WTC11 (cell line): Measurements from ENCODE around the gene PLIN5. TPM values are rescaled to one million over a fixed set of nuclear protein-coding genes. Genes with fewer than 3 reads are reported as not detected.
A peak's percentile ranks its signal among the peaks of the same experiment; 100 is the strongest.

Source experiments
- ATAC-seq: fragments of 200-7000 bp; cut with Tn5 transposase; 2 replicates; pipeline ENCODE4 v1.10.0; 2021; ENCODE audit warnings: mild to moderate bottlenecking, moderate library complexity
- CTCF ChIA-PET: fragments of 300-600 bp; sonication (Branson Sonifier 250); formaldehyde crosslinking; loops from one replicate; lab custom pipeline; 2021; ENCODE audit warnings: antibody characterized with exemption; lab: Charles Lee
- POLR2A ChIA-PET: fragments of 350-600 bp; sonication (Branson Sonifier 250); formaldehyde crosslinking; loops from one replicate; lab custom pipeline; 2021; ENCODE audit warnings: antibody characterized with exemption; lab: Charles Lee
- DNase-seq: peaks from one replicate; pipeline ENCODE4 v3.0.0; 2021; ENCODE audit warnings: low spot score
- H3K27ac Mint-ChIP-seq: 2 replicates; pipeline ENCODE4 v1.8.0; 2021; ENCODE audit warnings: mixed read lengths
- H3K27me3 Mint-ChIP-seq: 2 replicates; pipeline ENCODE4 v1.8.0; 2021; ENCODE audit warnings: low read depth, mild to moderate bottlenecking, moderate library complexity, mixed read lengths
- H3K36me3 Mint-ChIP-seq: 2 replicates; pipeline ENCODE4 v1.8.0; 2021; ENCODE audit warnings: mixed read lengths
- H3K4me1 Mint-ChIP-seq: 2 replicates; pipeline ENCODE4 v1.8.0; 2022; ENCODE audit warnings: mixed read lengths
- H3K4me3 Mint-ChIP-seq: 2 replicates; pipeline ENCODE4 v1.8.0; 2021; ENCODE audit warnings: mild to moderate bottlenecking, moderate library complexity, mixed read lengths
- H3K9me3 Mint-ChIP-seq: 2 replicates; pipeline ENCODE4 v1.8.0; 2021; ENCODE audit warnings: mixed read lengths
- FOXJ3 ChIP-seq: sonication (generic); formaldehyde crosslinking; IDR thresholded peaks from 2 replicates; pipeline ENCODE4 v1.9.0; 2021; ENCODE audit warnings: missing genetic modification reagents, mild to moderate bottlenecking, borderline replicate concordance
- NFYB ChIP-seq: sonication (generic); formaldehyde crosslinking; conservative IDR thresholded peaks from 2 replicates; pipeline ENCODE4 v1.8.0; 2022; ENCODE audit warnings: low read depth, missing genetic modification reagents
- TEAD4 ChIP-seq: sonication (generic); formaldehyde crosslinking; IDR thresholded peaks from 2 replicates; pipeline ENCODE4 v1.8.0; 2022; ENCODE audit warnings: mild to moderate bottlenecking, missing genetic modification reagents
- ZNF121 ChIP-seq: sonication (generic); formaldehyde crosslinking; IDR thresholded peaks from 2 replicates; pipeline ENCODE4 v1.8.0; 2023; ENCODE audit warnings: missing genetic modification reagents
- ZNF423 ChIP-seq: fragments of 250-450 bp; sonication (Bioruptor Pico); IDR thresholded peaks from 2 replicates; pipeline ENCODE4 v2.1.2; 2022; ENCODE audit warnings: mild to moderate bottlenecking, moderate library complexity
- total RNA-seq: library from RNA; stranded (reverse); gene quantifications from 3 replicates; pipeline ENCODE4 v1.2.3, GENCODE V29; 2021
- TF ChIP-seq, protein P1 (sequence below): fragments of 250-450 bp; sonication (Bioruptor Pico); conservative IDR thresholded peaks from 2 replicates; pipeline ENCODE4 v1.9.0; 2021; ENCODE audit warnings: mild to moderate bottlenecking
- TF ChIP-seq, protein P2 (sequence below): sonication (generic); formaldehyde crosslinking; conservative IDR thresholded peaks from 2 replicates; pipeline ENCODE4 v1.8.1; 2022; ENCODE audit warnings: mild to moderate bottlenecking, missing genetic modification reagents
- TF ChIP-seq, protein P3 (sequence below): sonication (generic); formaldehyde crosslinking; IDR thresholded peaks from 2 replicates; pipeline ENCODE4 v1.8.0; 2023; ENCODE audit warnings: missing genetic modification reagents
- TF ChIP-seq, protein P4 (sequence below): fragments of 250-450 bp; sonication (Bioruptor Pico); IDR thresholded peaks from 2 replicates; pipeline ENCODE4 v1.9.0; 2021; ENCODE audit warnings: mild to moderate bottlenecking, borderline replicate concordance
- TF ChIP-seq, protein P5 (sequence below): fragments of 250-450 bp; sonication (Bioruptor Pico); IDR thresholded peaks from 2 replicates; pipeline ENCODE4 v1.9.0; 2021; ENCODE audit warnings: moderate library complexity, mild to moderate bottlenecking, inconsistent platforms, borderline replicate concordance

Gene PLIN5
- total RNA-seq, 1 experiment from 2014 or later, result 3.9 TPM

DNA sequence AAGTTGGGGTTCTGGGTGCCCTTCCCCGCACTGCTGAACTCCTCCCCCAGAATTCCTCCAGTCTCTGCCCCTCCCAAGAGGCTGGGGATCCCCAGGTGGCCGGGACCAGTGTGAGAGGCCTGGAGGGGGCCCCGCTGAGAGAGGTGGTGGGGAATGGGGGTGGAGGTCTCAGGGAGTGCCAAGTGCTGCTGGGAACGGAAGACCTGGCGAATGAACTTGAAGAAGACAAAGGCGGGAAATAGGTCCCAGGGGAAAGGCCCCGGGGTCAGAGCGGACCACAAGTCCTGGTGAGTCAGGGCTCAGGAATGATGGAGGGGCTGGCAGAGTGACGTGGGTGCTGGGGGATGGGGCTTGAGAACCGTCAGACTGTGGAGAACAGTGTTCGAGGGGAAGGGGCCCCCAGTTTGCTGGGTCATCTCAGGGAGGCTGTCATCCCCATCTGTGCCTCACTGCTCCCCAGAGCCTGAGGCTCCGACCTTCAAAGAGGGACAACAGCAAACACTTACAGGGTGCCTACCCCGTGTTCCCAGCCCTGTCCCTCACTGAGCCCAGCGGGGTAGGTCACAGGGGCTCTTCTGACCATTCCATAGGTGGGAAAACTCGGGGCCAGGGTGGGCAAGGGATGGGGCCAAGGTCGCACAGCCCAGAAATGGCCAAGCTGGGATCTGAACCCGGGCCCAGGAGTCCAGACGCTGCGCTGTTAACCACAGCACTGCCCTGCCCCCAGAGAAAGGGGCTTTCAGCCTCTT, 40.4 kb upstream of the PLIN5 start (continued):
- TF ChIP-seq, protein P1, sequence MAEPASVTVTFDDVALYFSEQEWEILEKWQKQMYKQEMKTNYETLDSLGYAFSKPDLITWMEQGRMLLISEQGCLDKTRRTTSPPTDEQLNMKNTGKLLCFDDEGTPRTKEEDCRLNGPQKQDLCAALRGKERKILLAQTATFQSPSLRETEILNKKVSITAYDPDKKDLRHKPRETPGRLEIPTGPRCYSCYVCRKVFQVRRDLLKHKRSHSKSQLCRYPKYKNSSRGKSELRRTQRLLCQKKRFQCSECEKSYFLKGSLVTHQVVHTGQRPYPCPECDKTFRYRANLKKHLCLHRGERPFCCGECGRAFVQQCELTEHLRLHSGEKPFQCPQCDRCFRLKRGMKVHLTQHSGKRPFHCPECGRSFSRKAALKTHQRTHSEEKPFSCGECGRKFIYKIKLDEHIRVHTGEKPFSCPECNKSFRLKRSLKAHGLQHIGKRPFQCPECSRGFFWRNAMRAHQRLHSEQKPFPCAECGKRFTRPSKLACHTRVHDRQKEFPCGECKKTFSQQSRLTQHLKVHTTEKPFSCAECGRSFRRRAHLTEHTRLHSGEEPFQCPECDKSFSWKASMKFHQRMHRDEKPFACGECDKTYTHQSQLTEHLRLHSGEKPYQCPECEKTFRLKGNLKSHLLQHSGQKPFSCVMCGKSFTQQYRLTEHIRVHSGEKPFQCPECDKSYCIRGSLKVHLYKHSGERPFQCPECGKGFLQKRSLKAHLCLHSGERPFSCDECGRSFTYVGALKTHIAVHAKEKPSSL, result no peak
- TF ChIP-seq, protein P2, sequence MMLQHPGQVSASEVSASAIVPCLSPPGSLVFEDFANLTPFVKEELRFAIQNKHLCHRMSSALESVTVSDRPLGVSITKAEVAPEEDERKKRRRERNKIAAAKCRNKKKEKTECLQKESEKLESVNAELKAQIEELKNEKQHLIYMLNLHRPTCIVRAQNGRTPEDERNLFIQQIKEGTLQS (CRISPR knock-in tag), result peak; percentile 79; the same call in 1 of the 2 replicates
- TF ChIP-seq, all 79 proteins: peak for 6

DNA sequence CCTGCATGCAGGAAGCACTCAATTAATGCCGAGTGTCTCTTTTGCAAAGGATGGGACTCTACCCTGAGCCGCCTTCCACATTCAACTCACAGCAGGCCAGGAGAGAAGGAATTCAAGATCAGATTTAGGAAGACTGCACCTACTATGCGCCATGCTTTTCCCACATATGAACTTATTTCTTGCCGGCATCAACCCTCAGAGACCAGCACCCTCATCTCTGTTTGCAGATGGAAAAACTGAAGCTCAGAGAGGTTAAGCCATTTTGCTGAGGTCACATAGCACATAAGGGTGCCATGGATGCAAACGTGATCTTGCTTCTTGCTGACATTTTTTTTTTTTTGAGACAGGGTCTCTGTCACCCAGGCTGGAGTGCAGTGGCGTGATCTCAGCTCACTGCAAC, 38.7 kb upstream of the PLIN5 start:
- ChIA-PET CTCF (interaction anchor here (1.2 to 14.6 kb wide), 6 partner anchors 12 to 63 kb away, joined by 3 to 217 read pairs (median 12); no protein-coding TSS in a partner anchor), POLR2A (no interaction called here)
- Mint-ChIP-seq H3K9me3 (no peaks in the 10 kb centered on the region), H3K27me3 (no peaks in the 10 kb centered on the region; the same call in 1 of the 2 replicates), H3K36me3 (no peaks in the 10 kb centered on the region), H3K4me3 (no peak overlapping the region), H3K27ac (no peak overlapping the region), H3K4me1 (peaks cover 21% of the 10 kb centered on the region)
- TF ChIP-seq, protein P3, sequence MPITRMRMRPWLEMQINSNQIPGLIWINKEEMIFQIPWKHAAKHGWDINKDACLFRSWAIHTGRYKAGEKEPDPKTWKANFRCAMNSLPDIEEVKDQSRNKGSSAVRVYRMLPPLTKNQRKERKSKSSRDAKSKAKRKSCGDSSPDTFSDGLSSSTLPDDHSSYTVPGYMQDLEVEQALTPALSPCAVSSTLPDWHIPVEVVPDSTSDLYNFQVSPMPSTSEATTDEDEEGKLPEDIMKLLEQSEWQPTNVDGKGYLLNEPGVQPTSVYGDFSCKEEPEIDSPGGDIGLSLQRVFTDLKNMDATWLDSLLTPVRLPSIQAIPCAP, result no peak
- DNase-seq (no peak), ATAC-seq (no peak)

DNA sequence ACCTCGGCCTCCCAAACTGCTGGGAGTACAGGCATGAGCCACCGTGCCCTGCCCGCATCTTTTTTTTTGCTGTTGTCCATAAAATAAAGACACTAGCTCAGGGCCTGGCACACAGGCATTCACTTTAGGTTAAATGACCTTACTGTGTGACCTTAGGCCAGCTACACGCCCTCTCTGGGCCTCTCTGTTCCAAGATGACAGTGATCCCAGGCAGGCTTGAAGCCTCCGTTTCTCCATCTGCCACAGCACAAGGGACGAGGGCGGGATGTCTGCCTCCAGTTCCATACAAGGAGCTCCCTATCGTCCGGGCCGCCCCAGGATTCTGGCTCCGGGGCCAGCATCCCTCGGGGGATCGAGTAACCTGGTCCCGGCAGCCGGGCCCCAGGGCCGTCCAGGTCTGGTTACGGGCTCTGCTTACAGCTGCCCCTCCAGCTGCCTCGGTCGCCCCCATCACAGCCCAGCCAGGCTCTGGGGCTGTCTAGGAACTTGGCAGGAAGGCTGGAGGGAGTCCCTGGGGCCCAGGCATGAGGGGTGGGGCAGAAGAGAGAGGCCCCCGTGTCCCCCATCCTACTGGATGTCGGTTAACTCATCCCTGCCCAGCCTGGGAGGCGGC, 36.4 kb upstream of the PLIN5 start:
- H3K9me3 Mint-ChIP-seq, result no peaks in the 10 kb centered on the region
- no peaks in the 10 kb centered on the region for H3K36me3 Mint-ChIP-seq
- ChIA-PET CTCF (interaction anchor here (0.5 to 14.6 kb wide), 8 partner anchors 9 to 66 kb away, joined by 3 to 217 read pairs (median 6); no protein-coding TSS in a partner anchor), POLR2A (no interaction called here)
- no peak overlapping the region for H3K27ac Mint-ChIP-seq
- TF ChIP-seq TEAD4 (CRISPR knock-in tag) (no peak), ZNF423 (CRISPR knock-in tag) (no peak), FOXJ3 (no peak)
- TF ChIP-seq, protein P4, sequence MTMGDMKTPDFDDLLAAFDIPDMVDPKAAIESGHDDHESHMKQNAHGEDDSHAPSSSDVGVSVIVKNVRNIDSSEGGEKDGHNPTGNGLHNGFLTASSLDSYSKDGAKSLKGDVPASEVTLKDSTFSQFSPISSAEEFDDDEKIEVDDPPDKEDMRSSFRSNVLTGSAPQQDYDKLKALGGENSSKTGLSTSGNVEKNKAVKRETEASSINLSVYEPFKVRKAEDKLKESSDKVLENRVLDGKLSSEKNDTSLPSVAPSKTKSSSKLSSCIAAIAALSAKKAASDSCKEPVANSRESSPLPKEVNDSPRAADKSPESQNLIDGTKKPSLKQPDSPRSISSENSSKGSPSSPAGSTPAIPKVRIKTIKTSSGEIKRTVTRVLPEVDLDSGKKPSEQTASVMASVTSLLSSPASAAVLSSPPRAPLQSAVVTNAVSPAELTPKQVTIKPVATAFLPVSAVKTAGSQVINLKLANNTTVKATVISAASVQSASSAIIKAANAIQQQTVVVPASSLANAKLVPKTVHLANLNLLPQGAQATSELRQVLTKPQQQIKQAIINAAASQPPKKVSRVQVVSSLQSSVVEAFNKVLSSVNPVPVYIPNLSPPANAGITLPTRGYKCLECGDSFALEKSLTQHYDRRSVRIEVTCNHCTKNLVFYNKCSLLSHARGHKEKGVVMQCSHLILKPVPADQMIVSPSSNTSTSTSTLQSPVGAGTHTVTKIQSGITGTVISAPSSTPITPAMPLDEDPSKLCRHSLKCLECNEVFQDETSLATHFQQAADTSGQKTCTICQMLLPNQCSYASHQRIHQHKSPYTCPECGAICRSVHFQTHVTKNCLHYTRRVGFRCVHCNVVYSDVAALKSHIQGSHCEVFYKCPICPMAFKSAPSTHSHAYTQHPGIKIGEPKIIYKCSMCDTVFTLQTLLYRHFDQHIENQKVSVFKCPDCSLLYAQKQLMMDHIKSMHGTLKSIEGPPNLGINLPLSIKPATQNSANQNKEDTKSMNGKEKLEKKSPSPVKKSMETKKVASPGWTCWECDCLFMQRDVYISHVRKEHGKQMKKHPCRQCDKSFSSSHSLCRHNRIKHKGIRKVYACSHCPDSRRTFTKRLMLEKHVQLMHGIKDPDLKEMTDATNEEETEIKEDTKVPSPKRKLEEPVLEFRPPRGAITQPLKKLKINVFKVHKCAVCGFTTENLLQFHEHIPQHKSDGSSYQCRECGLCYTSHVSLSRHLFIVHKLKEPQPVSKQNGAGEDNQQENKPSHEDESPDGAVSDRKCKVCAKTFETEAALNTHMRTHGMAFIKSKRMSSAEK (CRISPR knock-in tag), result no peak
- TF ChIP-seq, protein P5, sequence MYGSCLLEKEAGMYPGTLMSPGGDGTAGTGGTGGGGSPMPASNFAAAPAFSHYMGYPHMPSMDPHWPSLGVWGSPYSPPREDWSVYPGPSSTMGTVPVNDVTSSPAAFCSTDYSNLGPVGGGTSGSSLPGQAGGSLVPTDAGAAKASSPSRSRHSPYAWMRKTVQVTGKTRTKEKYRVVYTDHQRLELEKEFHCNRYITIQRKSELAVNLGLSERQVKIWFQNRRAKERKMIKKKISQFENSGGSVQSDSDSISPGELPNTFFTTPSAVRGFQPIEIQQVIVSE, result no peak
- no peak for DNase-seq
- no peak for ATAC-seq
- peaks cover 20% of the 10 kb centered on the region for H3K4me1 Mint-ChIP-seq
- no peak overlapping the region for H3K4me3 Mint-ChIP-seq
- no peaks in the 10 kb centered on the region for H3K27me3 Mint-ChIP-seq

DNA sequence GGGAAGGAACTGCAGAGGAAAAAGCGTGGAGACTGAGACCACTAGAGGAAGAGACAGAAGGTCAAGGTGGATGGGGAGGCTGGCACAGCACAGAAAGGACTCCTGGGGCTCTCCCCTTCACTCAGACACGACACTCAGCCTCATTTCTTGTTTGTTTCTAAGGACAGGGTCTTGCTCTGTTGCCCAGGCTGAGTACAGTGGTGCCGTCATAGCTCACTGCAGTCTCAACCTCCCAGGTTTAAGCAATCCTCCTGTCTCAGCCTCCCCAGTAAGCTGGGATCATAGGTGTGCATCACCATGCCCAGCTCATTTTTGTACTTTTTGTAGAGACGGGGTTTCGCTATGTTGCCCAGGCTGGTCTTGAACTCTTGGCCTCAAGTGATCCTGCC, 35.9 kb upstream of the PLIN5 start:
- Mint-ChIP-seq H3K27ac (no peak overlapping the region), H3K36me3 (no peaks in the 10 kb centered on the region), H3K4me1 (peaks cover 18% of the 10 kb centered on the region), H3K9me3 (no peaks in the 10 kb centered on the region), H3K27me3 (no peaks in the 10 kb centered on the region), H3K4me3 (no peak overlapping the region)
- DNase-seq (no peak), ATAC-seq (no peak)
- ChIA-PET CTCF (interaction anchor here (1.0 to 14.6 kb wide), 5 partner anchors 26 to 66 kb away, joined by 3 to 217 read pairs (median 42); no protein-coding TSS in a partner anchor), POLR2A (interaction anchor here (0.5 kb wide), 1 partner anchor 1621 kb away, joined by 3 read pairs; no protein-coding TSS in a partner anchor)
- TF ChIP-seq ZNF121 (CRISPR knock-in tag) (peak; percentile 87), NFYB (CRISPR knock-in tag) (no peak)
- TF ChIP-seq, protein P4 (CRISPR knock-in tag), result no peak
